HepG2 (cell line): Measurements from ENCODE around the gene RHBDD3. TPM values are rescaled to one million over a fixed set of nuclear protein-coding genes. Genes with fewer than 3 reads are reported as not detected.

Experiments used
- EED ChIP-seq: sonication (generic); formaldehyde crosslinking; IDR thresholded peaks from 2 replicates; pipeline ENCODE4 v1.5.0; 2020; ENCODE audit warnings: mild to moderate bottlenecking, missing genetic modification reagents
- KLF16 ChIP-seq, 2 experiments: sonication (generic) in 1 of 2; formaldehyde crosslinking in 1 of 2; IDR thresholded peaks; 2 replicates each; pipeline versions ENCODE4 v1.6.1 to v1.8.0; 2016 to 2023; ENCODE audit warnings: missing genetic modification reagents in 2 of 2, missing compliant biosample characterization in 1 of 2
- MED8 ChIP-seq: sonication (generic); formaldehyde crosslinking; IDR thresholded peaks from 2 replicates; pipeline ENCODE4 v1.8.1; 2023; ENCODE audit warnings: mild to moderate bottlenecking, missing genetic modification reagents; ENCODE audit not compliant: insufficient replicate concordance
- MTF1 ChIP-seq: sonication (generic); formaldehyde crosslinking; IDR thresholded peaks from 2 replicates; pipeline ENCODE4 v1.5.0; 2020; ENCODE audit warnings: missing genetic modification reagents
- RXRA ChIP-seq: sonication (generic); formaldehyde crosslinking; IDR thresholded peaks from 2 replicates; pipeline ENCODE4 v1.5.1; 2020; ENCODE audit warnings: missing genetic modification reagents
- ZNF547 ChIP-seq: sonication (generic); formaldehyde crosslinking; IDR thresholded peaks from 2 replicates; pipeline ENCODE4 v1.5.1; 2020; ENCODE audit warnings: mild to moderate bottlenecking, missing genetic modification reagents
- polyA plus RNA-seq, 8 experiments: library from polyadenylated mRNA; depleted of rRNA in 3 of 8; stranded (reverse) in 7 of 8; unstranded in 1 of 8; fragments of >200 nt; fragmentation: Illumina TruSeq in 4 of 8; extraction: Trizol in 4 of 8; gene quantifications; 2 replicates each; pipeline versions ENCODE4 v1.2.1 to v1.2.3, GENCODE V29; 2011 to 2016; ENCODE audit warnings: low read depth in 4 of 8, missing spikeins in 1 of 8, mixed read lengths in 1 of 8; ENCODE audit not compliant: insufficient read depth in 1 of 8
- total RNA-seq, 5 experiments: library from RNA; depleted of rRNA; stranded (reverse); fragments of >200 nt; fragmentation: Illumina TruSeq; extraction: Trizol; gene quantifications; 2 replicates each; pipeline ENCODE4 v1.2.3, GENCODE V29; 2016; ENCODE audit warnings: low read depth in 1 of 5
- TF ChIP-seq, protein P1 (sequence below): sonication (generic); formaldehyde crosslinking; IDR thresholded peaks from one replicate; pipeline ENCODE4 v1.5.1; 2020; ENCODE audit warnings: mild to moderate bottlenecking, missing genetic modification reagents; ENCODE audit errors: not compliant biosample characterization
- TF ChIP-seq, protein P2 (sequence below): sonication (generic); formaldehyde crosslinking; IDR thresholded peaks from 2 replicates; pipeline ENCODE4 v1.4.0; 2020; ENCODE audit warnings: missing genetic modification reagents
- TF ChIP-seq, protein P3 (sequence below): sonication (generic); formaldehyde crosslinking; IDR thresholded peaks from 2 replicates; pipeline ENCODE4 v1.5.0; 2020; ENCODE audit warnings: missing genetic modification reagents

RHBDD3 gene
- total and polyA plus RNA-seq, 2 of the 13 experiments (the other 11 are each of a cell fraction or from before 2014, with no cell fraction given): 12.1 to 26.7 TPM

GRCh38 chr22:29231971-29232959 is 35.5 kb downstream of the RHBDD3 start (continued):
- TF ChIP-seq, protein P1, sequence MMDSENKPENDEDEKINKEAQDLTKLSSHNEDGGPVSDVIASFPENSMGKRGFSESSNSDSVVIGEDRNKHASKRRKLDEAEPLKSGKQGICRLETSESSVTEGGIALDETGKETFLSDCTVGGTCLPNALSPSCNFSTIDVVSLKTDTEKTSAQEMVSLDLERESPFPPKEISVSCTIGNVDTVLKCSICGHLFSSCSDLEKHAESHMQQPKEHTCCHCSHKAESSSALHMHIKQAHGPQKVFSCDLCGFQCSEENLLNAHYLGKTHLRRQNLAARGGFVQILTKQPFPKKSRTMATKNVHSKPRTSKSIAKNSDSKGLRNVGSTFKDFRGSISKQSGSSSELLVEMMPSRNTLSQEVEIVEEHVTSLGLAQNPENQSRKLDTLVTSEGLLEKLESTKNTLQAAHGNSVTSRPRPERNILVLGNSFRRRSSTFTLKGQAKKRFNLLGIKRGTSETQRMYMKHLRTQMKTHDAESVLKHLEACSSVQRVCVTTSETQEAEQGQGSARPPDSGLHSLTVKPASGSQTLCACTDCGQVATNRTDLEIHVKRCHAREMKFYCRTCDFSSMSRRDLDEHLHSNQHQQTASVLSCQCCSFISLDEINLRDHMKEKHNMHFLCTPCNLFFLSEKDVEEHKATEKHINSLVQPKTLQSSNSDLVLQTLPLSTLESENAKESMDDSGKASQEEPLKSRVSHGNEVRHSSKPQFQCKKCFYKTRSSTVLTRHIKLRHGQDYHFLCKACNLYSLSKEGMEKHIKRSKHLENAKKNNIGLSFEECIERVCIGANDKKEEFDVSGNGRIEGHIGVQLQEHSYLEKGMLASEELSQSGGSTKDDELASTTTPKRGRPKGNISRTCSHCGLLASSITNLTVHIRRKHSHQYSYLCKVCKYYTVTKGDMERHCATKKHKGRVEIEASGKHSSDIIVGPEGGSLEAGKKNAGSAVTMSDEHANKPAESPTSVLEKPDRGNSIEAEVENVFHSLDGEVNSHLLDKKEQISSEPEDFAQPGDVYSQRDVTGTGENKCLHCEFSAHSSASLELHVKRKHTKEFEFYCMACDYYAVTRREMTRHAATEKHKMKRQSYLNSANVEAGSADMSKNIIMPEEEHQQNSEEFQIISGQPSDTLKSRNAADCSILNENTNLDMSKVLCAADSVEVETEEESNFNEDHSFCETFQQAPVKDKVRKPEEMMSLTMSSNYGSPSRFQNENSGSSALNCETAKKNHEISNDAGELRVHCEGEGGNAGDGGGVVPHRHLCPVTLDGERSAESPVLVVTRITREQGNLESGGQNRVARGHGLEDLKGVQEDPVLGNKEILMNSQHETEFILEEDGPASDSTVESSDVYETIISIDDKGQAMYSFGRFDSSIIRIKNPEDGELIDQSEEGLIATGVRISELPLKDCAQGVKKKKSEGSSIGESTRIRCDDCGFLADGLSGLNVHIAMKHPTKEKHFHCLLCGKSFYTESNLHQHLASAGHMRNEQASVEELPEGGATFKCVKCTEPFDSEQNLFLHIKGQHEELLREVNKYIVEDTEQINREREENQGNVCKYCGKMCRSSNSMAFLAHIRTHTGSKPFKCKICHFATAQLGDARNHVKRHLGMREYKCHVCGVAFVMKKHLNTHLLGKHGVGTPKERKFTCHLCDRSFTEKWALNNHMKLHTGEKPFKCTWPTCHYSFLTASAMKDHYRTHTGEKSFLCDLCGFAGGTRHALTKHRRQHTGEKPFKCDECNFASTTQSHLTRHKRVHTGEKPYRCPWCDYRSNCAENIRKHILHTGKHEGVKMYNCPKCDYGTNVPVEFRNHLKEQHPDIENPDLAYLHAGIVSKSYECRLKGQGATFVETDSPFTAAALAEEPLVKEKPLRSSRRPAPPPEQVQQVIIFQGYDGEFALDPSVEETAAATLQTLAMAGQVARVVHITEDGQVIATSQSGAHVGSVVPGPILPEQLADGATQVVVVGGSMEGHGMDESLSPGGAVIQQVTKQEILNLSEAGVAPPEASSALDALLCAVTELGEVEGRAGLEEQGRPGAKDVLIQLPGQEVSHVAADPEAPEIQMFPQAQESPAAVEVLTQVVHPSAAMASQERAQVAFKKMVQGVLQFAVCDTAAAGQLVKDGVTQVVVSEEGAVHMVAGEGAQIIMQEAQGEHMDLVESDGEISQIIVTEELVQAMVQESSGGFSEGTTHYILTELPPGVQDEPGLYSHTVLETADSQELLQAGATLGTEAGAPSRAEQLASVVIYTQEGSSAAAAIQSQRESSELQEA (CRISPR knock-in tag): peak; percentile 68
- TF ChIP-seq MTF1 (CRISPR knock-in tag): no peak
- peak; percentile 41 for TF ChIP-seq RXRA (CRISPR knock-in tag)
- 0 out of 4 replicates have a peak, but pooled peaks of 1 of the 2 experiments have one; percentile 28 for TF ChIP-seq KLF16 (CRISPR knock-in tag; IDR thresholded peaks at IDR 0.05)
- TF ChIP-seq, protein P2, sequence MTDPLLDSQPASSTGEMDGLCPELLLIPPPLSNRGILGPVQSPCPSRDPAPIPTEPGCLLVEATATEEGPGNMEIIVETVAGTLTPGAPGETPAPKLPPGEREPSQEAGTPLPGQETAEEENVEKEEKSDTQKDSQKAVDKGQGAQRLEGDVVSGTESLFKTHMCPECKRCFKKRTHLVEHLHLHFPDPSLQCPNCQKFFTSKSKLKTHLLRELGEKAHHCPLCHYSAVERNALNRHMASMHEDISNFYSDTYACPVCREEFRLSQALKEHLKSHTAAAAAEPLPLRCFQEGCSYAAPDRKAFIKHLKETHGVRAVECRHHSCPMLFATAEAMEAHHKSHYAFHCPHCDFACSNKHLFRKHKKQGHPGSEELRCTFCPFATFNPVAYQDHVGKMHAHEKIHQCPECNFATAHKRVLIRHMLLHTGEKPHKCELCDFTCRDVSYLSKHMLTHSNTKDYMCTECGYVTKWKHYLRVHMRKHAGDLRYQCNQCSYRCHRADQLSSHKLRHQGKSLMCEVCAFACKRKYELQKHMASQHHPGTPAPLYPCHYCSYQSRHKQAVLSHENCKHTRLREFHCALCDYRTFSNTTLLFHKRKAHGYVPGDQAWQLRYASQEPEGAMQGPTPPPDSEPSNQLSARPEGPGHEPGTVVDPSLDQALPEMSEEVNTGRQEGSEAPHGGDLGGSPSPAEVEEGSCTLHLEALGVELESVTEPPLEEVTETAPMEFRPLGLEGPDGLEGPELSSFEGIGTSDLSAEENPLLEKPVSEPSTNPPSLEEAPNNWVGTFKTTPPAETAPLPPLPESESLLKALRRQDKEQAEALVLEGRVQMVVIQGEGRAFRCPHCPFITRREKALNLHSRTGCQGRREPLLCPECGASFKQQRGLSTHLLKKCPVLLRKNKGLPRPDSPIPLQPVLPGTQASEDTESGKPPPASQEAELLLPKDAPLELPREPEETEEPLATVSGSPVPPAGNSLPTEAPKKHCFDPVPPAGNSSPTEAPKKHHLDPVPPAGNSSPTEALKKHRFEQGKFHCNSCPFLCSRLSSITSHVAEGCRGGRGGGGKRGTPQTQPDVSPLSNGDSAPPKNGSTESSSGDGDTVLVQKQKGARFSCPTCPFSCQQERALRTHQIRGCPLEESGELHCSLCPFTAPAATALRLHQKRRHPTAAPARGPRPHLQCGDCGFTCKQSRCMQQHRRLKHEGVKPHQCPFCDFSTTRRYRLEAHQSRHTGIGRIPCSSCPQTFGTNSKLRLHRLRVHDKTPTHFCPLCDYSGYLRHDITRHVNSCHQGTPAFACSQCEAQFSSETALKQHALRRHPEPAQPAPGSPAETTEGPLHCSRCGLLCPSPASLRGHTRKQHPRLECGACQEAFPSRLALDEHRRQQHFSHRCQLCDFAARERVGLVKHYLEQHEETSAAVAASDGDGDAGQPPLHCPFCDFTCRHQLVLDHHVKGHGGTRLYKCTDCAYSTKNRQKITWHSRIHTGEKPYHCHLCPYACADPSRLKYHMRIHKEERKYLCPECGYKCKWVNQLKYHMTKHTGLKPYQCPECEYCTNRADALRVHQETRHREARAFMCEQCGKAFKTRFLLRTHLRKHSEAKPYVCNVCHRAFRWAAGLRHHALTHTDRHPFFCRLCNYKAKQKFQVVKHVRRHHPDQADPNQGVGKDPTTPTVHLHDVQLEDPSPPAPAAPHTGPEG (CRISPR knock-in tag): peak; percentile 81; the same call in 1 of the 2 replicates
- TF ChIP-seq EED: peak; percentile 33; the same call in 1 of the 2 replicates
- no peak for TF ChIP-seq MED8
- peak; percentile 17; the same call in 1 of the 2 replicates for TF ChIP-seq ZNF547
- TF ChIP-seq, protein P3, sequence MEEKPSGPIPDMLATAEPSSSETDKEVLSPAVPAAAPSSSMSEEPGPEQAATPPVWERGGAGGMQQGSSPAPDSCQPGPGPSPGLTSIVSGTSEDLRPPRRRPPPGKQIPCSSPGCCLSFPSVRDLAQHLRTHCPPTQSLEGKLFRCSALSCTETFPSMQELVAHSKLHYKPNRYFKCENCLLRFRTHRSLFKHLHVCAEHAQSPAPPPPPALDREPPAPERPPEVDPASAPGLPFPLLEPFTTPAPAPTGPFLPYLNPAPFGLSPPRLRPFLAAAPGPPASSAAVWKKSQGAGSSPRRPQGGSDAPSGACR (CRISPR knock-in tag): no peak
